GM12878 (cell line): ENCODE measurements around the gene SIM1. TPM values are rescaled to one million over a fixed set of nuclear protein-coding genes. Genes with fewer than 3 reads are reported as not detected.
A peak's percentile ranks its signal among the peaks of the same experiment; 100 is the strongest.

Experiments
- BCL11A ChIP-seq: IDR thresholded peaks from 2 replicates; pipeline ENCODE4 v1.6.1; 2011; ENCODE audit warnings: low read depth, low read length
- CBFB ChIP-seq: IDR thresholded peaks from 2 replicates; pipeline ENCODE4 v1.6.1; 2016; ENCODE audit warnings: antibody characterized with exemption, low read depth
- CBX3 ChIP-seq: fragments of 200-600 bp; sonication (generic); IDR thresholded peaks from 2 replicates; pipeline ENCODE4 v1.6.1; 2016; ENCODE audit warnings: low read depth, borderline replicate concordance
- CBX5 ChIP-seq: sonication (generic); IDR thresholded peaks from 2 replicates; pipeline ENCODE4 v1.6.1; 2016; ENCODE audit warnings: low read depth, moderate library complexity, mild to moderate bottlenecking, inconsistent platforms
- CEBPB ChIP-seq, 2 experiments: fragments of 150-350 bp in 1 of 2; IDR thresholded peaks; 2 replicates each; pipeline ENCODE4 v1.6.1; 2012 to 2014; ENCODE audit warnings: low read depth in 2 of 2, low read length in 2 of 2, borderline replicate concordance in 1 of 2, inconsistent platforms in 1 of 2
- FOS ChIP-seq: IDR thresholded peaks from 3 replicates; pipeline ENCODE4 v1.6.1; 2011; ENCODE audit warnings: borderline replicate concordance; ENCODE audit not compliant: insufficient read length; ENCODE audit errors: extremely low read depth
- FOXK2 ChIP-seq: fragments of 450-650 bp; IDR thresholded peaks from 2 replicates; pipeline ENCODE4 v1.6.1; 2017; ENCODE audit warnings: mild to moderate bottlenecking, moderate library complexity
- GABPA ChIP-seq: IDR thresholded peaks from 2 replicates; pipeline ENCODE4 v1.6.1; 2014; ENCODE audit warnings: antibody characterized with exemption, low read depth, mild to moderate bottlenecking, inconsistent platforms
- HDAC6 ChIP-seq: fragments of 200-600 bp; sonication (generic); IDR thresholded peaks from one replicate; pipeline ENCODE4 v1.8.0; 2017; ENCODE audit warnings: antibody characterized with exemption; ENCODE audit not compliant: unreplicated experiment
- HSF1 ChIP-seq: fragments of 150-350 bp; IDR thresholded peaks from 2 replicates; pipeline ENCODE4 v1.6.1; 2014; ENCODE audit warnings: mild to moderate bottlenecking, low read depth, low read length
- JUND ChIP-seq: IDR thresholded peaks from 2 replicates; pipeline ENCODE4 v1.6.1; 2012; ENCODE audit warnings: low read depth, mild to moderate bottlenecking, low read length, improper control_type of control experiment, moderate library complexity
- MEF2A ChIP-seq: IDR thresholded peaks from 2 replicates; pipeline ENCODE4 v1.6.1; 2011; ENCODE audit warnings: low read depth, mild to moderate bottlenecking, low read length, moderate library complexity; ENCODE audit not compliant: insufficient read depth
- MLLT1 ChIP-seq: fragments of 450-650 bp; IDR thresholded peaks from 2 replicates; pipeline ENCODE4 v1.6.1; 2016; ENCODE audit warnings: mild to moderate bottlenecking
- MXI1 ChIP-seq: fragments of 150-350 bp; IDR thresholded peaks from 2 replicates; pipeline ENCODE4 v1.6.1; 2011; ENCODE audit warnings: low read depth, mild to moderate bottlenecking, inconsistent platforms, low read length, improper control_type of control experiment
- NBN ChIP-seq: fragments of 450-650 bp; IDR thresholded peaks from 2 replicates; pipeline ENCODE4 v1.6.1; 2016
- NFXL1 ChIP-seq: fragments of 450-650 bp; IDR thresholded peaks from 2 replicates; pipeline ENCODE4 v1.6.1; 2017; ENCODE audit warnings: antibody characterized with exemption, mild to moderate bottlenecking, borderline replicate concordance
- NR2C1 ChIP-seq: fragments of 450-650 bp; IDR thresholded peaks from 2 replicates; pipeline ENCODE4 v1.6.1; 2017; ENCODE audit warnings: antibody characterized with exemption, mild to moderate bottlenecking, moderate library complexity
- NR2F1 ChIP-seq: fragments of 450-650 bp; conservative IDR thresholded peaks from 2 replicates; pipeline ENCODE4 v1.6.1; 2017; ENCODE audit warnings: mild to moderate bottlenecking
- PAX5 ChIP-seq: IDR thresholded peaks from 2 replicates; pipeline ENCODE4 v1.6.1; 2011; ENCODE audit warnings: low read depth, low read length, borderline replicate concordance
- RB1 ChIP-seq: fragments of 450-650 bp; formaldehyde crosslinking; IDR thresholded peaks from 2 replicates; pipeline ENCODE4 v1.6.1; 2017; ENCODE audit warnings: mild to moderate bottlenecking, borderline replicate concordance
- RELA ChIP-seq: fragments of 450-650 bp; IDR thresholded peaks from 2 replicates; pipeline ENCODE4 v1.8.0; 2014; ENCODE audit warnings: borderline replicate concordance; ENCODE audit not compliant: partially characterized antibody
- SIN3A ChIP-seq: IDR thresholded peaks from 2 replicates; pipeline ENCODE4 v1.6.1; 2012; ENCODE audit warnings: low read depth, low read length, improper control_type of control experiment
- SKIL ChIP-seq: fragments of 450-650 bp; IDR thresholded peaks from 2 replicates; pipeline ENCODE4 v1.6.1; 2017; ENCODE audit warnings: mild to moderate bottlenecking, low read depth, inconsistent platforms; ENCODE audit not compliant: poor library complexity, severe bottlenecking
- SREBF2 ChIP-seq: IDR thresholded peaks from 2 replicates; pipeline ENCODE4 v1.6.1; 2012; ENCODE audit warnings: mild to moderate bottlenecking, low read length
- SUZ12 ChIP-seq: fragments of 200-600 bp; sonication (generic); IDR thresholded peaks from one replicate; pipeline ENCODE4 v1.6.1; 2018; ENCODE audit warnings: antibody characterized with exemption, mild to moderate bottlenecking; ENCODE audit not compliant: unreplicated experiment
- TARDBP ChIP-seq: IDR thresholded peaks from 2 replicates; pipeline ENCODE4 v1.6.1; 2016; ENCODE audit warnings: borderline replicate concordance
- TCF12 ChIP-seq: IDR thresholded peaks from 2 replicates; pipeline ENCODE4 v1.6.1; 2011; ENCODE audit warnings: low read depth, mild to moderate bottlenecking, low read length
- ZNF384 ChIP-seq: IDR thresholded peaks from 2 replicates; pipeline ENCODE4 v1.6.1; 2012; ENCODE audit warnings: low read depth, mild to moderate bottlenecking, low read length, improper control_type of control experiment, borderline replicate concordance
- polyA plus RNA-seq, 11 experiments: library from polyadenylated mRNA; depleted of rRNA in 4 of 11; unstranded in 6 of 11; stranded (reverse) in 5 of 11; fragments of >200 nt; fragmentation: Nextera tagmentation in 4 of 11; fragmentation: Illumina TruSeq in 1 of 11; extraction: Ambion mirVana in 4 of 11; extraction: Trizol in 1 of 11; gene quantifications; 1 replicate in 1 of 11; 2 replicates in 10 of 11; pipeline versions ENCODE4 v1.2.1 to v1.2.3, GENCODE V29; 2011 to 2016; ENCODE audit warnings: inconsistent platforms in 2 of 11, missing spikeins in 2 of 11, low read depth in 1 of 11
- total RNA-seq, 4 experiments: library from RNA; depleted of rRNA in 3 of 4; stranded (reverse); fragments of >200 nt in 3 of 4; fragmentation: Illumina TruSeq in 1 of 4; extraction: Trizol in 1 of 4; gene quantifications; 2 replicates each; pipeline versions ENCODE4 v1.2.1 to v1.2.3, GENCODE V29; 2013 to 2021

SIM1 gene
- total and polyA plus RNA-seq, 10 of the 15 experiments (the other 5 are each of a cell fraction or from before 2014, with no cell fraction given) = not detected

- TF ChIP-seq MXI1 = no peak
- no peak for TF ChIP-seq HSF1
- TF ChIP-seq CBFB = no peak
- no peak for TF ChIP-seq FOXK2
- TF ChIP-seq JUND = no peak
- TF ChIP-seq CBX3 = no peak
- TF ChIP-seq TCF12 = no peak
- TF ChIP-seq SKIL = no peak
- no peak; the same call in 1 of the 2 replicates for TF ChIP-seq RB1
- TF ChIP-seq MLLT1 = no peak
- TF ChIP-seq SIN3A = no peak
- TF ChIP-seq NR2C1 = no peak
- 0 out of 2 replicates have a peak, but pooled peaks have one; percentile 19 for TF ChIP-seq MEF2A
- TF ChIP-seq RELA = no peak
- TF ChIP-seq NBN = no peak
- TF ChIP-seq CBX5 = 0 out of 2 replicates have a peak, but pooled peaks have one; percentile 30
- no peak for TF ChIP-seq HDAC6
- TF ChIP-seq SUZ12 = no peak
- no peak for TF ChIP-seq NFXL1
- no peak for TF ChIP-seq BCL11A
- TF ChIP-seq FOS = no peak
- TF ChIP-seq TARDBP = no peak
- TF ChIP-seq SREBF2 = no peak
- no peak for TF ChIP-seq ZNF384
- no peak for TF ChIP-seq NR2F1
- TF ChIP-seq GABPA = no peak
- TF ChIP-seq CEBPB (IDR thresholded peaks at IDR 0.05; ENCODE audit: borderline replicate concordance in 1 of 2, low read depth in 2 of 2, low read length in 2 of 2) = no peak
- peak; percentile 36; the same call in 1 of the 2 replicates for TF ChIP-seq PAX5
Measured at GRCh38 chr6:100479179-100480035, 14.7 kb upstream of the SIM1 start (continued).
